Medulla oblongata (tissue), 1 donor: ENCODE data around the gene CYP11A1.
A peak's percentile ranks its signal among the peaks of the same experiment; 100 is the strongest.

Source experiments
- DNase-seq: peaks from one replicate; pipeline ENCODE4 v3.0.0-alpha.2; 2015; ENCODE audit errors: extremely low spot score

CYP11A1 gene

DNA sequence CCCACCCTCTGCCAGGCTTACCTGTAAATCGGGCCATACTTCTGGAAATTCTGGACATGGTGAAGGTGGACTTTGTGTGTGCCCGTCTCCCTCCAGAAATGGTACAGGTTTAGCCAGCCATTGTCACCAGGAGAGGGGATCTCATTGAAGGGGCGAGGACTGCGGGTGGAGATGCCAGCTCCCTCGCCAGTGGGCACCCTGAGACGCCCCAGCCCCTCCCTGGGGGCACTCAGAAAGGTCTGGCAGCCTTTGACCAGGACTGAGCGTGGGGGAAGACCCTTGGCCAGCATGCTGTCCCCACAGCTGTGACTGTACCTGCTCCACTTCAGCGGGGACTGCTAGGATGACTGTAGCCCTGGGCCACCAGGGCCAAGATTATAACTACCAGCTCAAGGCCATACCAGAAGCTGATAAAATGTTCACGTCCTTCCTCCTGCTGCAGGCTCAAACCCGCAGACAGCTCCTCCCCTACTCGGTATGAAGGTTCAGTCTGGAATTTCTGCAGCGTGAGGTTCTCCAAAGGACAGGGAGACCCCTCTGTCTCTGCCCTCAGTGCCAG is at the start of gene CYP11A1:
CYP11A1 (minus strand) TSS at position 351 of the 559 bp plus-strand sequence; CDS start at position 290, 61 bp downstream.
- DNase-seq = no peak

- DNase-seq = no peak
Measured at GRCh38 chr15:74417225-74417624, 49.8 kb upstream of the CYP11A1 start.

GRCh38 chr15:74415966-74416916 is 48.8 kb upstream of the CYP11A1 start:
- no peak for DNase-seq

GRCh38 chr15:74414603-74415338 is 47.3 kb upstream of the CYP11A1 start:
- no peak for DNase-seq

GRCh38 chr15:74414081-74414580 is 46.7 kb upstream of the CYP11A1 start:
- no peak for DNase-seq

DNA sequence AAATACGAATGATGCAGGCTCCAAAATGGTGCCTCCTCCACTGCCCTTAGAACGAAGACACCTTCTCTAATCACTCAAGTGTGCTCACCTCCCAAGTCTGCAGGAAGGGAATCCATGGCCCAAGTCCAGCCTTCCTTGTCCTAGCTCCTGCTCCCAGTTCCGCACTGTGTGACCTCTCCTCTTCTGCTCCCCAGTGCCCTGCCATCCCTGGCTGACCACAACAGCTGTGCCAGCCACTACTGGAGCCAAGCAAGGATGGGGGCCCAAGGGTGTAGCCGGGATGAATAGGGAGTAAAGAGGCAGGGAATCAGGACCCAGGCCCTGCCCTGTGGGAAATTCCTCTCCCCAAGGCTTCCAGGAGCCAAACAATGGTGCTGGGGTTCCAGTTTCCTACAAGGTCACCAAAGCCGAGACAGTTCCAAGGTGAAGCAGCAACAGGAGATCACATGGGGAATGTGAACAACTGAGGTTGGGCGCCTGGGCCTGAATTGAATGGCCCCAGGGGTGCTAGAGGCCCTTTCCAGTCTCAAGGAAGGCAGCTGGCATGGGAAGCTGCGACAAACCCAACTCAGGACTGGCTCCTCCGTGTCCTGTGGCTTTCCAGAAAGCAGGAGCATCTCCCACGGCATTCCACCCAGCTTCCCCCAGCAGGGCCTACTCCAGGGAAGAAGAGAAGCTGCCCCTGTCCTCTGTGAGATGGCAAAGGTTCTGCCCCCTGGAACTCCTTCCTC is 46.1 kb upstream of the CYP11A1 start:
- no peak for DNase-seq

DNA sequence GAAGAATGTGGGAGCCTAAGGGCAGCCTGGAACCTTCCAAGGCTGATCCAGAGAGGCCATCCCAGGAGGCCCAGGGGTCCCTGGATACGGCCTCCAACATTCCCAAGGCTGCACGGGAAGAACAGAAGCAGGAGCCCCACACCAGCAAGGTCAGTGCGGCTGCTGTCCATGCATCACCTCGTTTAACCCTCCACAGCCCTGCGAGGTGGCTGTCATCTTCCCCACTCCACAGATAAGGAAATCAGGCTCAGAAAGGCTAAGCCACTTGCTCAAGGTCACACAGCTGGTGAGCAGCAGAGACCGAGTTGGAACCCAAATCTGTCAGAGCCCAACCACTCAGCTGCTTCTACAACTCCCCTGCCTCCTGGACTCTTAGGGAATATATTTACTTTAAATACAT is 44.7 kb upstream of the CYP11A1 start:
- no peak for DNase-seq

DNA sequence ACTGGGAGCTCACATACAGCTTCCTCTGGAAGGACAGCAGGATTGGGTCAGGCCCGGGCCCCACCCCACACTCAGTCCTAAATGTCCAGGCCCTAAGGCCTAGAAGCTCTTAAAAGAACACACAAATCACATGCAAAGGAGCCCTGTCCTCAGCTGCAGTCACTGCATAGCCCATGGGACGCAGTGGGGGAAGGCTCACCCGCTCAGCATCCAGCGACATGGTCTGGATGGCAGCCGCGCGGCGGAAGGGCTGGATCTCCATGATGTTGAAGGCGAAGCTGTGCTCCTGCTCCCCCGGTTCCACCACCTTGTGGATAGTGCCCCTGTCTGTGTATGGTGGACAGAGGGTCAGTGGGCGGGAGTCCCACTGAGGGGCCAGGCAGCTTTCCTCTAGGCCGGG is 44.2 kb upstream of the CYP11A1 start:
- DNase-seq = no peak

DNA sequence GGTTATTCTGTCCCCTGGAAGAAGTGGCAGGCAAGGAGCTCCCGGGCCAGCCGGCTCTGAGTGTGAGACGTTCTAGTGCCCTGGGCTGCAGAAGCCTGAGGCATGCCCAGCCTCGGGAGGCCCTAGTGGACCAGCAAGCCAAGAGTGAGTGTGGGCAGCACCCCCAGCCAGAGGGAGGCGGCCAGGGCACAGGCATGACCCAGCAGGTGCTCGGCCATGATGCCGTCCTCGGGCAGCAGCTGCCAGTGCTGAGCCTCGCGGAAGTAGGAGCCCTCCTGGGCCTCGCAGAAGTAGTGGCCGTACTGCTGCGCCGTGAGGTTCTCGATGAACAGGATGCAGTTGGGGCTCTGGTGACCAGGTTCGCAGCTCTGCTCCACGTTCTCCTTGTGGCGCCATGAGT is 43.1 kb upstream of the CYP11A1 start:
- no peak for DNase-seq

- DNase-seq = no peak
Measured at GRCh38 chr15:74409225-74409624, 41.8 kb upstream of the CYP11A1 start.

DNA sequence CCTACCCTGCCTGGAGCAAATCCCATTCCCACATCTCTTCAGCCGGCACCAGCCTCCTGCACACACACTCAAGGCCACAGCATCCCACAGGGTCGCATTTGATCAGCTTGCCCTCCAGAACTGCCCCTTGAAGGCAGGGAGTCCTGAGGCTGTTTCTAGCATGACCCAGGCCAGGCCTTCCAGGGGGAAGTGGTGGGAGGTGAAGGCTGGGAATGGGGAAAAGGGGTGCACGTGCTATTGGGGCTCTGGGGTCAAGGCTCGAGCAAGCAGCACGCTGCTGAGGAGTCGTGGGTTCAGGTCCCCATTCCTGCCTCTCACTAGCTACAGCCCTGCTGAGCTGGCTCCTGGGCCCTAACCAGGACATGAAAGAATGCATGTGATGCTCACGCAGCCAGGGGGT is 41.4 kb upstream of the CYP11A1 start:
- no peak for DNase-seq

DNA sequence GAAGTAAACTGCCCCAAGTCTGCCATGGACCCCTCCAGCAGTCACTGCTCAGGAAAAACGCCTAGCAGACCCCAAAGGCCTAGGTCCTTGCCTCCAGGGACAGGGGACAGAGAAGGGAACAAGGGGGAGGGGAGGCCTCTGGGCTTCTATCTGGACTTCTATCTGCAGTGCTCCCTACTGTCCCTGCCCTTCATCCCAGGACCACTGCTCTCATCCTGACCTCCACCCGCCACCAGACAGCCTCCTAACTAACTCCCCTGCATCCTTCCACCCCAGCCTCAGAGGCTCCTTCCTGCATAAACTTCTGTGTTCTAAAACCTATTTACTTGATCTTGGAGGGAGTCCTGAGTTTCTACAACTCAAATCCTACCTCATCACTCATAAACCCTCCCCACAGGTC is 40.9 kb upstream of the CYP11A1 start:
- no peak for DNase-seq

- peak; percentile 36 for DNase-seq
Measured at GRCh38 chr15:74406992-74407705, 39.7 kb upstream of the CYP11A1 start.

DNA sequence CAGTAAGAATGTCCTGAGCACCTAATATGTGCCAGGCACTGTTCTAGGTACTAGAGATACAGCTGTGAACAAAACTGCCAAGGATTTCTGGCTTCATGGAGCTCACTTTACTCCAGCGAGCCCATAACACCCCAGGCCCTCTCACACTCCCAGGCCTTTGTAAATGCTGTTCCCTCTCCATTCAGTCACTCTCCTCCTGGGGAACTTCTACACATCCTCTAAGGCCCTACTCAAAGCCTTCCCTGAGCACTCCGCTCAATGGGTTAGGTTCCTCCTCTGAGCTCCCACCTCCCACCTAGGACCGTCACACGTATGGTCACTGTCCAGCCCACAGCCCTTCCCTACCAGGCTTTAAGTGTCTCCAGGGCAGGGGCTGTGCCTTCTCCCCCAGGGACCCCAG is 39.1 kb upstream of the CYP11A1 start:
- no peak for DNase-seq

DNA sequence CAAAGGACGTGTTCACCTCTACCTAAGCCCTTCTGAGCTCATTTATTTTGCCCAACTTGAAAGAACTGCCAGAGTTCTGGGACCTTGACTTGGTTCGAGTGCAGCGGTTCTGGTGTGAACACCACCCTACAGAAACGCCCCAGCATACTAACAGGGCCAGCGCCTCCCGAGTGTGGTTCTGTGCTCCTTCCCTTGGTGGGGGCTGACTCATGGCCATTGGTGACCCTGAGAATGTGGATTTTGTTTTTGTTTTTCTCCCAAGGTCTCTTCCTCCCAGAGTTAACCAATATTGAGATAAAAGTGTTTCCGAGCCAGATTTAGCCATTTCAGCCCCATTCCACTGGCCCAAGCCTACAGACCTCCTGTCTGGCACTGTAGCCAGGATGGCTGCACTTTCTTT is 38.4 kb upstream of the CYP11A1 start:
- DNase-seq = no peak

DNA sequence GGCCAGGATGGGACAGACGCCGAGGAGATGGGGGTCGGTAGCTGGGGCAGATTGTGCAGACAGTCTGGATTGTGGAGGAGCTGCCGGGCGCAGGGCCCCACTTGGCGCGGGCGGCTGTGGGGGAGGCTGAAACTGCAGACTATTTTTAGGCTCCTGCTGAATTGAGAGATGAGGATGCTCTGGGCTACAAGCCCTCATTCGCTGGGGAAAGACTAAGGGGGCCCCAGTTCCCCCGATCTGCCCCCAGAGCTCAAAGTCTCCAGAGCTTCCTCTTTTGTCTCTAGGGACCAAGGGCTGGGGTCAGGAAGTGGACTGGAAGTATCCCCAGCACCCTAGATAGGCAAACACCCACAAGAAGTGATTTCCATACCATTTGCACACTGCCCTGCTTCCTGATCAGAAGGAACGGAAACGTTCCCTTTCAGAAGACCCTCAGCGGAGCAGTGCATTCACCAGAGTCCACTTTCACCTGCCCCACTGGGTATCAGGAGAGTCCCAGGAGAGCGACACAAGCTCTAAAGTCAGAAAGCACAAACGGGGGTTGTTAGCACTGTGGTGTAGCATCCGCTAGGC is 36.6 kb upstream of the CYP11A1 start:
- DNase-seq = peak; percentile 20

DNA sequence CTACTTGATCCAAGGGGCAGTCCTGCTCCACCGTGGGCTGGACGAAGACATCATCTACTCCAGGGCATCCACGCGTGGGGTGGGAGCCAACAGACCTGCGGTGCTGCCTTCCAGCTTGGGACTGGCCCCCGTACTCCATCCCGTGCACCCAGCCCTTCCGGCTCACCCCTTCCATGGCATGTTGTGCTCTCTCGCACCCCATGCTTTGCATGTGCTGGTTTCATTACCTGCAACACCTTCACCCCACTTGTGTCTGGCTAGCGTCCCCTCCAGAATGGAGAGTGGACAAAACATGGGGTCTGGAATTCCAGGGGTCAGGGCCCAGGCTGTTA is 36.1 kb upstream of the CYP11A1 start:
- DNase-seq = no peak

- no peak for DNase-seq
Measured at GRCh38 chr15:74402873-74403587, 35.6 kb upstream of the CYP11A1 start.

DNA sequence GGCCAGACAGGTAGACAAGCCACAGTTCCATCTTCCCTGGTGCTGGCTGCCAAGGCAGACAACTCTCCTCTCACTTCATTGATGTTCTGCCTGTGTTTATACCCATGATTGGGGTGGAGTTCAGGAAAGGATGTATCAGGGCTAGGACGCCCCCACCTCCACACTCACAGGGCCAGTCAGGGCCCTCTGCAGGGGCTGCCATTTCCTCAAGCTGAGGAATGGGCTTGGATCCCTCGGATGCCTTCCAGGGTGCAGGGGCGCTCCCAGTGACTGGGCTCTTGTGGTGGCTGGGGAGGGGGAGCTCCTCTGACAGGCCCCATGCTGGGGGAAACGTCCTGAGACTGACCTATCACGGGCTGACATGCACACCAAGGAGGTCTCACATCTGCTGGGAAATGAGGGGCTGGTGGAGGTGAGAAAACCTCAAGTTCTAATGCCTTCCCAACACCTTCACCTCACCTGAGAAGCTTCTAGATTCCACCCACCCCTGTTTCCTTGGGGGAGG is 34.9 kb upstream of the CYP11A1 start:
- DNase-seq = no peak
